ENCODE data around the gene STXBP5.

Gene STXBP5

GRCh38 chr6:147202516-147203310 lies 1.5 kb upstream of the STXBP5 start:
- peak; percentile 98 for DNase-seq (ENCODE audit: low read depth)
- H3K4me1 ChIP-seq (ENCODE audit: control insufficient read depth, insufficient read depth, low read length) = peaks cover 4% of the 10 kb centered on the region
- no peaks in the 10 kb centered on the region for H3K9me3 ChIP-seq (ENCODE audit: control insufficient read depth, low read length)
- H3K4me3 ChIP-seq (ENCODE audit: low read length) = peak overlapping the region; percentile 94
- no peaks in the 10 kb centered on the region for H3K36me3 ChIP-seq (ENCODE audit: control insufficient read depth, insufficient read depth, low read length, severe bottlenecking)
- peak overlapping the region; percentile 97 for H3K9ac ChIP-seq (ENCODE audit: low read length)
- no peaks in the 10 kb centered on the region for H3K27me3 ChIP-seq (replicated peaks; ENCODE audit: control insufficient read depth, insufficient read depth, low read length)

- peak overlapping the region; percentile 94 for H3K4me3 ChIP-seq (ENCODE audit: low read length)
- no peaks in the 10 kb centered on the region for H3K36me3 ChIP-seq (ENCODE audit: control insufficient read depth, insufficient read depth, low read length, severe bottlenecking)
- peaks cover 12% of the 10 kb centered on the region for H3K4me1 ChIP-seq (ENCODE audit: control insufficient read depth, insufficient read depth, low read length)
- H3K27me3 ChIP-seq (replicated peaks; ENCODE audit: control insufficient read depth, insufficient read depth, low read length) = no peaks in the 10 kb centered on the region
- peak; percentile 92 for DNase-seq (ENCODE audit: low read depth)
- H3K9me3 ChIP-seq (ENCODE audit: control insufficient read depth, low read length) = no peaks in the 10 kb centered on the region
- H3K9ac ChIP-seq (ENCODE audit: low read length) = peak overlapping the region; percentile 97
These were observed 732 bp upstream of the STXBP5 start for GRCh38 chr6:147203311-147204059.

GRCh38 chr6:147204843-147205311 lies 660 bp downstream of the STXBP5 start:
- Histone ChIP-seq H3K27me3 (replicated peaks; ENCODE audit: control insufficient read depth, insufficient read depth, low read length) (no peaks in the 10 kb centered on the region), H3K9me3 (ENCODE audit: control insufficient read depth, low read length) (no peaks in the 10 kb centered on the region), H3K9ac (ENCODE audit: low read length) (peak overlapping the region; percentile 97), H3K4me3 (ENCODE audit: low read length) (peak overlapping the region; percentile 94), H3K36me3 (ENCODE audit: control insufficient read depth, insufficient read depth, low read length, severe bottlenecking) (no peaks in the 10 kb centered on the region), H3K4me1 (ENCODE audit: control insufficient read depth, insufficient read depth, low read length) (peaks cover 24% of the 10 kb centered on the region)
- DNase-seq (ENCODE audit: low read depth) = peak; percentile 52

GRCh38 chr6:147205690-147206600 lies 1.7 kb downstream of the STXBP5 start:
- peak; percentile 51 for DNase-seq (ENCODE audit: low read depth)
- Histone ChIP-seq H3K27me3 (replicated peaks; ENCODE audit: control insufficient read depth, insufficient read depth, low read length) (no peaks in the 10 kb centered on the region), H3K36me3 (ENCODE audit: control insufficient read depth, insufficient read depth, low read length, severe bottlenecking) (no peaks in the 10 kb centered on the region), H3K4me3 (ENCODE audit: low read length) (peak overlapping the region; percentile 94), H3K9me3 (ENCODE audit: control insufficient read depth, low read length) (no peaks in the 10 kb centered on the region), H3K4me1 (ENCODE audit: control insufficient read depth, insufficient read depth, low read length) (peaks cover 24% of the 10 kb centered on the region), H3K9ac (ENCODE audit: low read length) (peak overlapping the region; percentile 97)

- peaks cover 6% of the 10 kb centered on the region for H3K36me3 ChIP-seq (ENCODE audit: control insufficient read depth, insufficient read depth, low read length, severe bottlenecking)
- peak overlapping the region; percentile 97 for H3K9ac ChIP-seq (ENCODE audit: low read length)
- peak; percentile 21 for DNase-seq (ENCODE audit: low read depth)
- peak overlapping the region; percentile 94 for H3K4me3 ChIP-seq (ENCODE audit: low read length)
- H3K9me3 ChIP-seq (ENCODE audit: control insufficient read depth, low read length) = no peaks in the 10 kb centered on the region
- no peaks in the 10 kb centered on the region for H3K27me3 ChIP-seq (replicated peaks; ENCODE audit: control insufficient read depth, insufficient read depth, low read length)
- H3K4me1 ChIP-seq (ENCODE audit: control insufficient read depth, insufficient read depth, low read length) = peaks cover 24% of the 10 kb centered on the region
These were observed 3.1 kb downstream of the STXBP5 start for GRCh38 chr6:147207351-147207750.

GRCh38 chr6:147207837-147208754 lies 3.9 kb downstream of the STXBP5 start:
- Histone ChIP-seq H3K4me3 (ENCODE audit: low read length) (peak overlapping the region; percentile 94), H3K36me3 (ENCODE audit: control insufficient read depth, insufficient read depth, low read length, severe bottlenecking) (peaks cover 9% of the 10 kb centered on the region), H3K4me1 (ENCODE audit: control insufficient read depth, insufficient read depth, low read length) (peaks cover 24% of the 10 kb centered on the region), H3K9me3 (ENCODE audit: control insufficient read depth, low read length) (no peaks in the 10 kb centered on the region), H3K9ac (ENCODE audit: low read length) (peak overlapping the region; percentile 97), H3K27me3 (replicated peaks; ENCODE audit: control insufficient read depth, insufficient read depth, low read length) (no peaks in the 10 kb centered on the region)
- DNase-seq (ENCODE audit: low read depth) = no peak

- Histone ChIP-seq H3K36me3 (ENCODE audit: control insufficient read depth, insufficient read depth, low read length, severe bottlenecking) (peaks cover 21% of the 10 kb centered on the region), H3K4me3 (ENCODE audit: low read length) (no peak overlapping the region), H3K27me3 (replicated peaks; ENCODE audit: control insufficient read depth, insufficient read depth, low read length) (no peaks in the 10 kb centered on the region), H3K9me3 (ENCODE audit: control insufficient read depth, low read length) (no peaks in the 10 kb centered on the region), H3K9ac (ENCODE audit: low read length) (no peak overlapping the region), H3K4me1 (ENCODE audit: control insufficient read depth, insufficient read depth, low read length) (peaks cover 24% of the 10 kb centered on the region)
- no peak for DNase-seq (ENCODE audit: low read depth)
These were observed 5.7 kb downstream of the STXBP5 start for GRCh38 chr6:147209762-147210449.

- Histone ChIP-seq H3K4me1 (ENCODE audit: control insufficient read depth, insufficient read depth, low read length) (peaks cover 24% of the 10 kb centered on the region), H3K27me3 (replicated peaks; ENCODE audit: control insufficient read depth, insufficient read depth, low read length) (no peaks in the 10 kb centered on the region), H3K9ac (ENCODE audit: low read length) (no peak overlapping the region), H3K36me3 (ENCODE audit: control insufficient read depth, insufficient read depth, low read length, severe bottlenecking) (peaks cover 22% of the 10 kb centered on the region), H3K4me3 (ENCODE audit: low read length) (no peak overlapping the region), H3K9me3 (ENCODE audit: control insufficient read depth, low read length) (no peaks in the 10 kb centered on the region)
- no peak for DNase-seq (ENCODE audit: low read depth)
These were observed 7.1 kb downstream of the STXBP5 start for GRCh38 chr6:147211349-147211748.

- DNase-seq (ENCODE audit: low read depth) = no peak
- H3K27me3 ChIP-seq (replicated peaks; ENCODE audit: control insufficient read depth, insufficient read depth, low read length) = no peaks in the 10 kb centered on the region
- H3K9me3 ChIP-seq (ENCODE audit: control insufficient read depth, low read length) = no peaks in the 10 kb centered on the region
- peaks cover 22% of the 10 kb centered on the region for H3K36me3 ChIP-seq (ENCODE audit: control insufficient read depth, insufficient read depth, low read length, severe bottlenecking)
- no peak overlapping the region for H3K9ac ChIP-seq (ENCODE audit: low read length)
- H3K4me3 ChIP-seq (ENCODE audit: low read length) = no peak overlapping the region
- H3K4me1 ChIP-seq (ENCODE audit: control insufficient read depth, insufficient read depth, low read length) = peaks cover 24% of the 10 kb centered on the region
These were observed 7.6 kb downstream of the STXBP5 start for GRCh38 chr6:147211831-147212230.

- H3K27me3 ChIP-seq (replicated peaks; ENCODE audit: control insufficient read depth, insufficient read depth, low read length) = no peaks in the 10 kb centered on the region
- peaks cover 22% of the 10 kb centered on the region for H3K36me3 ChIP-seq (ENCODE audit: control insufficient read depth, insufficient read depth, low read length, severe bottlenecking)
- H3K9me3 ChIP-seq (ENCODE audit: control insufficient read depth, low read length) = no peaks in the 10 kb centered on the region
- H3K4me3 ChIP-seq (ENCODE audit: low read length) = no peak overlapping the region
- H3K9ac ChIP-seq (ENCODE audit: low read length) = no peak overlapping the region
- DNase-seq (ENCODE audit: low read depth) = no peak
- H3K4me1 ChIP-seq (ENCODE audit: control insufficient read depth, insufficient read depth, low read length) = peaks cover 21% of the 10 kb centered on the region
These were observed 8.4 kb downstream of the STXBP5 start for GRCh38 chr6:147212622-147213021.

All from adipocyte (in vitro differentiated cells).